ENCODE measurements around the gene SLCO1A2. TPM values are rescaled to one million over a fixed set of nuclear protein-coding genes. Genes with fewer than 3 reads are reported as not detected.

The SLCO1A2 gene
- total and polyA plus RNA-seq, 2 of the 13 experiments (the other 11 are each of a cell fraction or from before 2014, with no cell fraction given), result not detected

DNA sequence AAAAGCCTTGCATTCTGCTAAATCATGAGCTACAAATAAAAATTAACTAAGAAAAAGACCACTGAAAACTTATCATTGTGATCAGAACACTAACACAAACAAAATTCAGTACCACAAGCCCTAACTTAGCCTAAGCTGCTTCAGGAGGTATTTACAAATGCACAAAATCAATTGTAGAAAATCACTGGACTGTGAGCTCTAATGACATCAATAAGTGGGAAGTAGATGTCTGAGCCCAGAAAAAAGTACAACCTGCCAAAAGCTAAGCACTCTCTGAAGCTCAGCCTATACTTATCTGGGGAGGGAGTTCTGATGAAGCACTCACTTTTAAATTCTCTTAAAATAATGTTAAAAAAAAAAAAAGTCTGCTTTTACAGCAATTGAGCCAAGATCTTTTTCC, 110.8 kb downstream of the SLCO1A2 start:
- H3K9me3 ChIP-seq (ENCODE audit: low read length), result no peaks in the 10 kb centered on the region
- POLR2A ChIA-PET, result no interaction called here
- BruUV-seq (replicated peaks), result no TSS peak
- no peaks in the 10 kb centered on the region for H3K27me3 ChIP-seq (ENCODE audit: control insufficient read depth in 1 of 2, insufficient read depth in 2 of 2, low read length in 2 of 2)
- no peaks in the 10 kb centered on the region for H4K20me1 ChIP-seq (ENCODE audit: insufficient read depth, low read length)
- CTCF ChIA-PET (ENCODE audit: low intra/inter-chr PET ratio, low total read pairs), result no interaction called here
- intact Hi-C loops (cut with micrococcal nuclease; ENCODE audit: unreplicated experiment) (no loop called here), in situ Hi-C loops (cut with HindIII; ENCODE audit: extremely low pct_ligation_motif_present, low pct_unique_long_range_greater_than_20kb) (no loop called here)
- H3K4me2 ChIP-seq (ENCODE audit: low read depth, low read length), result no peak overlapping the region
- no peak overlapping the region for H3K4me3 ChIP-seq (replicated peaks in 1 of 3; ENCODE audit: insufficient read depth in 1 of 3, low read depth in 2 of 3, low read length in 3 of 3)
- no peaks in the 10 kb centered on the region for H3K4me1 ChIP-seq (ENCODE audit: insufficient read depth, low read length)
- FAIRE-seq (no peak), ATAC-seq (no peak), DNase-seq (ENCODE audit: low spot score) (no peak)
- H3K79me2 ChIP-seq (ENCODE audit: insufficient read depth, low read length), result no peaks in the 10 kb centered on the region
- H2AFZ ChIP-seq (ENCODE audit: low read length), result no peak overlapping the region
- H3K36me3 ChIP-seq (replicated peaks in 1 of 2; ENCODE audit: control insufficient read depth in 1 of 2, insufficient read depth in 2 of 2, low read length in 2 of 2), result no peaks in the 10 kb centered on the region
- no peak overlapping the region for H3K9ac ChIP-seq (ENCODE audit: insufficient read depth, low read depth, low read length)
- TF ChIP-seq FOXK2 (IDR thresholded peaks at IDR 0.05), result no peak
- no peak for TF ChIP-seq ZEB1 (IDR thresholded peaks at IDR 0.05; ENCODE audit: insufficient replicate concordance, low read depth)
- no peak for TF ChIP-seq SMC3 (IDR thresholded peaks at IDR 0.05; ENCODE audit: low read length)
- TF ChIP-seq ZMYM4 (CRISPR knock-in tag; IDR thresholded peaks at IDR 0.05), result no peak
- no peak for TF ChIP-seq AGO1 (IDR thresholded peaks at IDR 0.05; ENCODE audit: low read depth, low read length, poor library complexity, severe bottlenecking)
- TF ChIP-seq PITX1 (CRISPR knock-in tag; IDR thresholded peaks at IDR 0.05), result no peak
- TF ChIP-seq, protein P1, sequence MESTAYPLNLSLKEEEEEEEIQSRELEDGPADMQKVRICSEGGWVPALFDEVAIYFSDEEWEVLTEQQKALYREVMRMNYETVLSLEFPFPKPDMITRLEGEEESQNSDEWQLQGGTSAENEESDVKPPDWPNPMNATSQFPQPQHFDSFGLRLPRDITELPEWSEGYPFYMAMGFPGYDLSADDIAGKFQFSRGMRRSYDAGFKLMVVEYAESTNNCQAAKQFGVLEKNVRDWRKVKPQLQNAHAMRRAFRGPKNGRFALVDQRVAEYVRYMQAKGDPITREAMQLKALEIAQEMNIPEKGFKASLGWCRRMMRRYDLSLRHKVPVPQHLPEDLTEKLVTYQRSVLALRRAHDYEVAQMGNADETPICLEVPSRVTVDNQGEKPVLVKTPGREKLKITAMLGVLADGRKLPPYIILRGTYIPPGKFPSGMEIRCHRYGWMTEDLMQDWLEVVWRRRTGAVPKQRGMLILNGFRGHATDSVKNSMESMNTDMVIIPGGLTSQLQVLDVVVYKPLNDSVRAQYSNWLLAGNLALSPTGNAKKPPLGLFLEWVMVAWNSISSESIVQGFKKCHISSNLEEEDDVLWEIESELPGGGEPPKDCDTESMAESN (CRISPR knock-in tag; conservative IDR thresholded peaks at IDR 0.05), result no peak
- TF ChIP-seq XBP1 (CRISPR knock-in tag; IDR thresholded peaks at IDR 0.05), result no peak
- no peak for TF ChIP-seq ZKSCAN8 (CRISPR knock-in tag; IDR thresholded peaks at IDR 0.05; ENCODE audit: borderline replicate concordance)
- no peak for TF ChIP-seq IKZF5 (CRISPR knock-in tag; IDR thresholded peaks at IDR 0.05)
- TF ChIP-seq ZNF251 (CRISPR knock-in tag; IDR thresholded peaks at IDR 0.05), result no peak
- TF ChIP-seq ZNF598 (CRISPR knock-in tag; IDR thresholded peaks at IDR 0.05; ENCODE audit: borderline replicate concordance), result no peak
- TF ChIP-seq SUZ12 (IDR thresholded peaks at IDR 0.05; ENCODE audit: low read depth, low read length), result no peak
- H3K27ac ChIP-seq (ENCODE audit: extremely low read length, insufficient read depth, low read length), result no peak overlapping the region
